Transverse colon (tissue), 4 donors: Measurements from ENCODE around the gene WDR49.

ENCODE experiments used
- CTCF ChIP-seq, 5 experiments: fragments of 200-600 bp in 3 of 5; fragments of 450-650 bp in 2 of 5; sonication (generic) in 3 of 5; IDR thresholded peaks; 1 replicate in 2 of 5; 2 replicates in 3 of 5; pipeline ENCODE4 v1.5.1; 2016 to 2017; ENCODE audit warnings: antibody characterized with exemption in 5 of 5, inconsistent platforms in 3 of 5, mild to moderate bottlenecking in 2 of 5, moderate library complexity in 1 of 5
- EP300 ChIP-seq: sonication (generic); formaldehyde crosslinking; IDR thresholded peaks from one replicate; pipeline ENCODE4 v1.6.1; 2017; ENCODE audit warnings: antibody characterized with exemption, low read depth
- POLR2A ChIP-seq: fragments of 450-650 bp; IDR thresholded peaks from one replicate; pipeline ENCODE4 v1.6.1; 2016; ENCODE audit warnings: antibody characterized with exemption, mild to moderate bottlenecking, moderate library complexity
- POLR2AphosphoS5 ChIP-seq, 3 donors: sonication (generic); formaldehyde crosslinking; IDR thresholded peaks; one replicate each; pipeline ENCODE4 v1.6.1; 2016; ENCODE audit warnings: antibody characterized with exemption in 3 of 3

GRCh38 chr3:167656821-167657220, 3.1 kb upstream of the WDR49 start:
- TF ChIP-seq CTCF (IDR thresholded peaks at IDR 0.05) = no peak
- no peak for TF ChIP-seq EP300
- no peak for TF ChIP-seq POLR2A
- no peak for TF ChIP-seq POLR2AphosphoS5 (IDR thresholded peaks at IDR 0.05)
